GM18868 (cell line): ENCODE results near the gene PAIP1.
"Not testable (repeated sequence)": the region's sequence is repeated elsewhere in the genome, so short reads cannot be mapped to it uniquely, and the experiment has no call there.

Experiments used
- ATAC-seq: cut with Tn5 transposase; IDR thresholded peaks from one replicate; pipeline ENCODE4 v1.9.1; 2021; ENCODE audit warnings: mild to moderate bottlenecking, moderate library complexity; ENCODE audit not compliant: unreplicated experiment

The PAIP1 gene, protein sequence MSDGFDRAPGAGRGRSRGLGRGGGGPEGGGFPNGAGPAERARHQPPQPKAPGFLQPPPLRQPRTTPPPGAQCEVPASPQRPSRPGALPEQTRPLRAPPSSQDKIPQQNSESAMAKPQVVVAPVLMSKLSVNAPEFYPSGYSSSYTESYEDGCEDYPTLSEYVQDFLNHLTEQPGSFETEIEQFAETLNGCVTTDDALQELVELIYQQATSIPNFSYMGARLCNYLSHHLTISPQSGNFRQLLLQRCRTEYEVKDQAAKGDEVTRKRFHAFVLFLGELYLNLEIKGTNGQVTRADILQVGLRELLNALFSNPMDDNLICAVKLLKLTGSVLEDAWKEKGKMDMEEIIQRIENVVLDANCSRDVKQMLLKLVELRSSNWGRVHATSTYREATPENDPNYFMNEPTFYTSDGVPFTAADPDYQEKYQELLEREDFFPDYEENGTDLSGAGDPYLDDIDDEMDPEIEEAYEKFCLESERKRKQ

DNA sequence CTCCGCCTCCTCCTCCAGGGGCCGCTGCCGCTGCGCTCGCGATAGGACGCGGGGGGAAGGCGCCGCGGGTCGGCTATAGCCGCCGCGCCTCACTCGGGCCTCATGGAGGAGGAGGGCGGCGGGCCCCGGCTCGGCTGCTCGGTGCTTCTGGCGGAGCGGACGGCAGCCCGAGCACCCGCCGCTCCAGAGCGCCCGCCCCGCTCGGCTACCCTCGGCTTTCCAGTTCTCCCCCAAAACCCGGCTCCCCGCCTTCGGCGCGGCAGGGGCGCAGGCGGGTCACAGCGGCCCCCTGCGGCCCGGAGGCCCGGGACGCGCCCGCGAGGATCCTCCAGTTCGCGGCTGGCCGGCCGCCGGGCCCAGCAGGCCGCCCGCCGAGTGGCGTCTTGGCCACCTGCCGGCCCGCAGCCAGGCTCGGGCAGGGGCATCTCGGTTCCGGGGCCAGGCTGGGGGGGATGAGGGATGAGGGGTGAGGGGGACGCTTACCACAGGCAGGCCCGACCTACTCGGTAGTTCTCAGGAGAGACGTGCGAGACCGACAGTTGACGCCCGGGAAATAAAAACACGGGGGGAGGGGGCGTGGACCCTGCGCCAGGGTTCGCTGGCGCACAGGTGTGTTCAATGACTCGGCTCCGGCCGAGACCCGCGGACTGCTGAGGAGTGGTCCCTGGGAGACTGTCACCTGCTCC, at the start of gene PAIP1:
TSS of gene PAIP1 (minus strand) at position 221 of the 686 bp plus-strand sequence. CDS start 231 bp downstream, outside the sequence.
- ATAC-seq = peak; percentile 63

DNA sequence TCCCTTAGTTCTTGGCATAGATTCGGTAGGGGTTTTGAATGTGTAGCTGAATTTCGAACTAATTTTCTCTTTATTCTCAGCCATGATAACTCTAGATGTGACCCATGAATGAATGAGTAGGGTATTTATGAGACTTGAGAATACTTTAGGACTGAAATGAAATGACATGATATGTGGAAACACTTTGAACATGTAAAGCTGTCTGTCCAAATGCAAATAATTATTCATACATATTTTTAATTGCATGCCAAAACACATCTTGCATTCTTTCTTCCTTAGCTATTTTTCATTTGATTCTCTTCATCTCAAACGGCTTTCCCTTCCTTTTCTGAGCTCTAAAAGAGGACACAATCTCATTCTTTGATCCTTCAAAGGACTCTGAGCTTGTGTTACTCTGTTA, 49.5 kb upstream of the PAIP1 start:
- no peak for ATAC-seq

DNA sequence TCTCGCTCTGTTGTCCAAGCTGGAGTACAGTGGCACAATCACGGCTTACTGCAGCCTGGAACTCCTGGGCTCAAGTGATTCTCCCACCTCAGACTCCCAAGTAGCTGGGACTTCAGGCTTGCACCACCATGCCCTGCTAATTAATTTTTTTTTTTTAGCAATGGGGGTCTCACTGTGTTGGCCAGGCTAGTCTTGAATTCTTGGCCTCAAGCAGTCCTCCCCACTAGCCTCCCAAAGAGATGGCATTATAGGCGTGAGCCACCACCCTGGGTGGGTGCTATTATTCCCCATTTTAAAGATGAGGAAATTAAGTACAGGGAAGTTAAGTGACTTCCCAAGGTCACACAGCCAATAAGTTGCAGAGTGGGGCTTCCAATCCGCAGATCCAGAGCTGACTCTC, 47.8 kb upstream of the PAIP1 start:
- ATAC-seq = no peak

- ATAC-seq = peak; percentile 55
Observed at GRCh38 chr5:43603344-43604217, 46.7 kb upstream of the PAIP1 start.

- peak; percentile 75 for ATAC-seq
Observed at GRCh38 chr5:43602461-43603343, 45.8 kb upstream of the PAIP1 start, which contains the start of gene NNT. Gene NNT, plus strand, starts transcription at chr5:43603180. Its CDS starts 6,016 bp downstream, at chr5:43609196.

DNA sequence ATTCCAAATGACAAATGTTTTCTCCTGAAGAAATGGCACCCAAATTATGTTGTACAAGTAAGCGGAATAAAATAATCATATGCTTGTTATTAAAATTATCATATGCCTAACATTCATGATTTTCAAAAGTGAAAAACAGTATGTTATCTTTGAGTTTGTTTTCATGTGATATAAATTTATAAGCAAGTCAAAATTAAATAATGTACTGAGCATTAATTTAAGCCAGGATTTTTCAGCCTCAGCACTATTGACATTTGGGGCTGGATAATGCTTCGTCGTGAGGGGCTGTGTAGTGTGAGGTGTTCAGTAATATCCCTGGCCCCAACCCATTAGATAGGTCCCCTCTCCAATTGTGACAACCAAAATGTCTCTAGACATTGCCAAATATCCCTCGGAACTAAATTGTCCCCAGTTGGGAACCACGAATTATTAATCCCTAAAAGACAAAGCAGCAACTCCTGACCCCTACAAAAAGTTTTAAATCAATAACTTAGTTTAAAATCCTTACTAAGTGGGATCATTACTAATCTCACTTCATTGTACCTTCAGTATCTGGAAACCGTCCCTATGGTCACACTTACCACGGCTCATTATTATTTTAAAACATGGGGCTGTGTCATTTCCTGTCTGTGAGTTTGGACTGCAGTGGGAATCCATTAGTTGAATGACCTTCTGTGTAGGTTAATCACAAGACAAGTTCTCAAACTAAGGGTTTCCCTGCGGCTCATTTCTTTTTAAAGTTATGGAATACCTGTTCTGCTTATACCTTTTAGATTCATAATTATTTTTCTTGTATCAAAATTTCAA, 44.8 kb upstream of the PAIP1 start:
- peak; percentile 32 for ATAC-seq

GRCh38 chr5:43598927-43599326, 42.0 kb upstream of the PAIP1 start:
- ATAC-seq = not testable (repeated sequence)

- peak; percentile 58 for ATAC-seq
Observed at GRCh38 chr5:43592363-43592762, 35.5 kb upstream of the PAIP1 start.

GRCh38 chr5:43590700-43591099, 33.8 kb upstream of the PAIP1 start:
- no peak for ATAC-seq

- ATAC-seq = no peak
Observed at GRCh38 chr5:43589310-43589709, 32.4 kb upstream of the PAIP1 start.

DNA sequence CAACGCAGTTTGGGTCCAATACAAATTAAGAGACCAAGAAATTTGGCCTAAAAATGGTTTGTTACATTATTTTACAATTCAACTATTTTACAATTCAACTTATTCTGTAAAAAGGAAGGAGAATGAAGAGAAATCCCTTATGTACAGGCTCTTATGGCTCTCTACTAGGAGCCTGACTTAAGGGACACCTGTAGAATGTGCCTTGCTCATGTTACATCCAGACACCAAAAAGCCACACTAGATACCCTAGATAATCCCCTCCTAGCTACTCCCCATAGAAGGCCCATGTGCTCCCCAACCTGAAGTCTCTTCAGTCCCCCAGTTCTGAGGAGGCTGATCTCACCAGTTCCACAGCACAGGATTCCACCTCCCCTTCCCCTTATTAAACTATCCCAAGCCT, 32.0 kb upstream of the PAIP1 start:
- no peak for ATAC-seq

DNA sequence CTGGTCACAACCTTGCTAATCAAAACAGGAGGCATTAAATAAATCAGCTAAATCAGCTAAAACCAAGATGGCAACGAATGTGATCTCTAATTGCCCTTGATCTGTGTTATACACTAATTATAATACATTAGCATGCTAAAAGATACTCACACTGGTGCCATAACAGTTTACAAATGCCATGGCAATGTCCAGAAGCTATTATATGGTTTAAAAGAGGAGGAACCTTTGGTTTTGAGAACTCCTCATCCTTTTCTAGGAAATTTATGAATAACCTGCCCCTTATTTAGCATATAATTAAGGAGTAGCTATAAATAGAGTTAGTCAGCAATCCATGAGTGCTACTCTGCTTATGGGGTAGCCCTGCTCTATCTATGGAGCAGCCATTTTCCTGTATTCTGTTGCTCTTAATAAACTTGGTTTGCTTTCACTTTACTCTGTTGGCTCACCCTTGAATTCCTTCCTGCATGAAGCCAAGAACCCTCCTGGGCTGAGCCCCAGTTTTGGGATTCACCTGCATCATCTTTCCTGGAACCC, 27.4 kb upstream of the PAIP1 start:
- ATAC-seq = no peak

- ATAC-seq = no peak
Observed at GRCh38 chr5:43583724-43584123, 26.8 kb upstream of the PAIP1 start.

GRCh38 chr5:43582082-43583005, 25.5 kb upstream of the PAIP1 start:
- ATAC-seq = no peak

- ATAC-seq = peak; percentile 69
Observed at GRCh38 chr5:43581398-43581797, 24.5 kb upstream of the PAIP1 start.

GRCh38 chr5:43580402-43581210, 23.7 kb upstream of the PAIP1 start:
- not testable (repeated sequence) for ATAC-seq

DNA sequence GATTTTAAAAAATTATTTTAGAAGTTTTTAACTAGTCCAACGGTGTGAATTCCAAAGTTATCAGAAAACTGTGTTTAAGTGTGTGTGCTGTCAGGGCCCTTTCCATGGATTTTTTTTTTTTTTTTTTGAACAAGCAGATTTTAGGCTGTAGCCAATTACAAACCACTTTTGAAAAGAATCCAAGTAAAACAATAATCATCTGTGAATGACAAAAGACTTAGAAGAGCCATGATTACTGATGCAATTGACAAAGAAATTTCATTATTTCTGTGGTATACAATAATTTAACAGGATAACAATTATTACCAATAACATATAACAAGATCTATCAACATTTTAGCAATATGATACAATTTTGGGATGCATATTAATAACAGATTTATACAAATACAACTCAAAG, 16.2 kb upstream of the PAIP1 start:
- no peak for ATAC-seq
